GM21529 (cell line): Measurements from ENCODE around the gene WBP2NL.
"Not testable (repeated sequence)": the region's sequence is repeated elsewhere in the genome, so short reads cannot be mapped to it uniquely, and the experiment has no call there.

Experiments
- ATAC-seq: cut with Tn5 transposase; IDR thresholded peaks from one replicate; pipeline ENCODE4 v1.9.1; 2021; ENCODE audit not compliant: unreplicated experiment

WBP2NL gene

DNA sequence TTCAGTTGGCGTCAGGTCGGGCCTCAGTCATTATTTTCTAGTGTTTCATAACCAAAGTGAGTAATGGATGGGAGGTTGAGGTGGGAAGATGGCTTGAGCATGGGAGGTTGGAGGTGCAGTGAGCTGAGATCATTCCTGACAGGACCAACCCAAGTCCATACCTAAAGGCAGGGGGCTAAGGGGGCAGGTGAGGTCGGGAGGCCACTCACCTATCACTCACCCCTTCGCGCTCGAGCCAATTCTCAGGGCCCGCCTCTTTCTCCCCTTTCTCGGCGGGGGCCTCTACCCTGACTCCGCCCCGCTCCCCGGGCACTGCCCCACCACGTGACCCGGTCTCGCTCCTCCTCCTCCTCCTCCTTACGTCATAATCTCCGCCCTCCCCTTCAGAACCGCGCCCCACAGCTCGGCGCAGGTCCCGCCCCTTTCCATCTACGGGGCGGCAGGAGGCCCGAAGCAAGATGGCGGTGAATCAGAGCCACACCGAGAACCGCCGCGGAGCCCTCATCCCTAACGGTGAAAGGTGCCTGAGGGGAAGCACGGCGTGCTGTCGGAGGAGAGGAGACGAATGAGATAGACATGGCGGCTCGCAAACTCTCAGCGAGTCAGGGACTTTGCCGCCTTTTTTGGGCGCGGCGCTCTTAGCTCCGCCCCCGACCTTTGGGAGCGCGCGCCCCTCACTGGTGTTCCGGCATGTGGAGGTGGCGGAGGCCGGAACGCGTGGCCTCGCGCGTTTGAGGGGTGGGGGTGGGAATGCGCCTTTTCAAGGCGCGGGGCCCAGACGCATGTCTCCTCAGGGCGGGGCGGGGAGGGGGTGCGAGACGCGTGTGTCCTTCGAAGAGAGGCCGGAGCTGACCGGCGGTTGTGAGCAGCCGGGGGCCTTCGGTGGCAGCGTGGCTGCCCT lies at the start of gene WBP2NL:
TSS of gene WBP2NL (plus strand) at position 428 of the 901 bp plus-strand sequence. CDS start at position 459, 31 bp downstream.
- no peak for ATAC-seq

DNA sequence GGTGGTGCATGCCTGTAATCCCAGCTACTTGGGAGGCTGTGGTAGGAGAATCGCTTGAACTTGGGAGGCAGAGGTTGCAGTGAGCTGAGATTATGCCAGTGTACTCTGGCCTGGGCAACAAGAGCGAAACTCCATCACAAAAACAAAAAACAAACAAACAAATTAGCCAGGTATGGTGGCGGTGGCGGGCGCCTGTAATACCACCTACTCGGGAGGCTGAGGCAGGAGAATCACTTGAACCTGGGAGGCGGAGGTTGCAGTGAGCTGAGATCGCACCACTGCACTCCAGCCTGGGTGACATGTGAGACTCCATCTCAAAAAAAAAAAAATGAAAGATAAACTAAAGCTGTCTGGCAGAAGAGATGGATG lies 49.7 kb upstream of the WBP2NL start:
- ATAC-seq: not testable (repeated sequence)

GRCh38 chr22:41949297-41949965 lies 49.2 kb upstream of the WBP2NL start:
- no peak for ATAC-seq

DNA sequence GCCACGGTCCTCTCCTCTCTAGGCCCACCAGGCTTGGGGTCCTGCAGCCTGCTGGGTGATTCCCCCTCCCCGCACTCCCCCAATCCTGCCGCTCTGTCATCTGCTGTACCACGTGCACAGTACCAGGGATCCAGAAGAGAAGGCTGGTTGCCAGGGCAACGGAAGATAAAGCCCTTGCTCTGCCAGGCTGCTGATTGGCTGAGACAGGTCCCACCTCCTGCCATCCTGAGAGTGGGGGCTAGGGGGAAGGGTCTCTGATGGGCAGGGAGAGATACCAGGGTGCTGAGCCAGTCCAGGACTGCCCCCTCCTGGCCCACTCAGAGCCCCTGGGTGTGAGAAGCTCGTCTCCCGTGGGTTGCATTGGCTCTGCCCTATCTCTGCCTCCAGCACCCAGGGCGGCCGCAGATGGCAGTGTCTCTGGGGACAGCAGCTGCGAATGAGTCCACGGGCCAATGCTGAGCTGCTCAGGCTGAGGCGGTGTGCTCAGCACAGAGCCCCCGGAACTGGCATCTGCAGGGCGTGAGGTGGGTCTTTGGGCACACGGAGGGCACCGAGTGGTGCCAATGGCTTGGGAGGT lies 46.6 kb upstream of the WBP2NL start, which contains the start of gene SMIM45:
TSS of gene SMIM45 (plus strand) at position 253 of the 577 bp plus-strand sequence.
- no peak for ATAC-seq

GRCh38 chr22:41952713-41953112 lies 45.9 kb upstream of the WBP2NL start:
- no peak for ATAC-seq

- no peak for ATAC-seq
Measured at GRCh38 chr22:41957941-41958556, 40.5 kb upstream of the WBP2NL start.

- no peak for ATAC-seq
Measured at GRCh38 chr22:41963453-41964111, 35.0 kb upstream of the WBP2NL start.

GRCh38 chr22:41964112-41964491 lies 34.5 kb upstream of the WBP2NL start:
- ATAC-seq: no peak

DNA sequence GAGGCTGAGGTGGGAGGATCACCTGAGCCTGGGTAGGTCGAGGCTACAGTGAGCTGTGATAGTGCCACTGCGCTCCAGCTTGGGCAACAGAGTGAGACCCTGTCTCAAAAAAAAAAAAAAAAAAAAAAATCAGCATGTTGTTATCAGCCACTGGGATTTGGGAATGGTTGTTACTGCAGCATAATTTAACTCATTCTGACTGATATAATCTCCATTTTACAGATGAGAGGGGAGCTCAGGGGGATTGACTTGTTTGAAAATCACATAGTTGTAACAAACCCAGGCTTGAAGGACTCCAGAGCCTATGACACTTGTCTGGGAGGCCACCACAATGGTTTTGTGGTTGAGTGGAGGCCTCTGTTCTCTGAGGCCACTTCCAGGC lies 32.4 kb upstream of the WBP2NL start:
- ATAC-seq: no peak

GRCh38 chr22:41966607-41967240 lies 31.9 kb upstream of the WBP2NL start:
- ATAC-seq: no peak

DNA sequence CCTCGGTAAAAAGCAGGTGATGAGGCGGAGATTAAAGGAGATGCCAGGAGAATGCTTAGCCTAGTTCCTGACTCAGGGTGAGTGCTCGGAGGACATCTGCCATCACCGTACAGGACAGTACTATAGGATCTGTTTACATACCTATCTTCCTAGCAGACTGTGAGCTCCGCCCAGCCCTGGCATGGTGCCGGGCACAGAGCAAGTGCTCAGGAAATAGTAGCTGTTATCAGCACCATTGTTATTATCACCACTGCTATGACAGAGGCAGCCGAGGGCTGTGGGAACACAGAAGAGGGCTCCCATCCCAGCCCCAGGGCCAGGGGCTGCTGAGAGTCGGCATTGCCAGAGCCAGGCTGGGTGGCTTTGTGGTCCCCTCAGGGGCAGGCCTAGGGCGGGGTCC lies 30.0 kb upstream of the WBP2NL start:
- no peak for ATAC-seq

DNA sequence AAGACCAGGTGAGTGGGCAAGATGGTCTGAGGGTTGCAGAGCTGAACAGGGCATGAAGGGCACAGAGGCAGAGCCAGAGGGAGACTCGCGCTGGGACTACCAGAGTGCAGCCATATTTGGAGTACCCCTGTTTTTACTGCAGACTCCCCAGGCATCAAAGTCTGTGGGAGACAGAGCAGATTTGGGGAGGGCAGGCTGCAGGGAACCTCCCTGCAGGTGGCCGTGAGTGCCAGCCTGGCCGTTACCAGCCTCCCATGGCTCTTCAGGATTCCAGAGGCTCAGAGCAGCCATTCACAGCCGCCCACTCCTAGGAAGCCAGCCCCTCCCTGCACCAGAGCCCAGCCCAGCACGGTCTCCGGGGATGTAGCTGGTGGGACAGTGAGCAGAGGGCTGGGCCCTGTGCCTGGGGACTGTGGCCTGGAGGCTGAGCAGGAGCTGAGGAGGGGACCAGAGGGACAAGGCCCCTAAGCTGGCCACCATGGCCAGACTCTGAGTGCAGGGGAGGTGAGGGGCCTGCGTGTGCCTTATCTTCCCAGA lies 29.4 kb upstream of the WBP2NL start, which contains the start of gene SEPTIN3:
TSS of gene SEPTIN3 (plus strand) at position 334 of the 537 bp plus-strand sequence. CDS start 2,050 bp downstream, outside the sequence.
- no peak for ATAC-seq

DNA sequence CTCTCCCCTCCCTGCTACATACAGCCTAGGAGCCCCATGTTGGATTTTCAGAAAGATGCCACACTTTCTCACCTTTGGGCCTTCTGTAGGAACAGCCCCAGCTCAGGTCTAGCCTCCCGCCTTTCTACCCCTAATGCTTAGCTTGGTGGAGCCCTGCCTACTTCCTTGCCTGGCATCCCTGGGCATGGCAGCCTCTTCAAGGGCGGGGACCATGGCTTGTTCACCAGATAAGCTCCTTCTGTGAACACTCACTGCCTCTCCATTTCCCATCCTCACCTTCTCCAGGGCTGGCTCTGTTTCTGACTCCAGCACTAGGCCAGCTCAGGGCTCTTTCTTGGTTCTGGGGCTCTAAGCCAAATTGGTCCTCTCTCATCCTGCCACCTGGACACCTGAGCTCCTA lies 28.0 kb upstream of the WBP2NL start:
- no peak for ATAC-seq

DNA sequence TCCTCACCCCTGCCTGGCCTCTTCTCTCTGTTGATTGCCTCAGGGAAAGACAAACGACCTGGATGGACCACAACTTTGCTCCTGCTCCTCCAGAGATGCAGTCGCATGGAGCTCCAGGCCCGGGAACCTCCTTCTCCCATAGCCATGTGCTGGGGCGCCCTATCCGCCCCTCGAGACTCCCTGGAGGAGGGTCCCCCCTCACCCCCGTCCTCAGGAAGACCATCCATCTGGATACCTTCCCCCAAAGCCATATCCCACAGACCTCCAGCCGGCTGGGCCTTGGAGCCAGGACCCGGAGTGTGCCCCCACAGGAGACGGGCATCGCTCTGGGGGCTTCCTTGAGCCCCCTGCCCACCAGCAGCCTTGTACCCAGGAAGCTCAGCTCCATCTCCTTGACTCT lies 27.2 kb upstream of the WBP2NL start:
- no peak for ATAC-seq

- ATAC-seq: no peak
Measured at GRCh38 chr22:41974691-41975290, 23.8 kb upstream of the WBP2NL start.

GRCh38 chr22:41975299-41976069 lies 23.1 kb upstream of the WBP2NL start:
- ATAC-seq: no peak

- no peak for ATAC-seq
Measured at GRCh38 chr22:41976070-41976901, 22.3 kb upstream of the WBP2NL start.

GRCh38 chr22:41976961-41977566 lies 21.5 kb upstream of the WBP2NL start:
- no peak for ATAC-seq
